HG02840 (cell line): ENCODE results near the gene SLC8A2.
"Not testable (repeated sequence)": the region's sequence is repeated elsewhere in the genome, so short reads cannot be mapped to it uniquely, and the experiment has no call there.

ENCODE experiments used
- ATAC-seq: cut with Tn5 transposase; IDR thresholded peaks from one replicate; pipeline ENCODE4 v1.9.1; 2021; ENCODE audit warnings: mild to moderate bottlenecking, moderate library complexity, moderate number of reproducible peaks; ENCODE audit not compliant: unreplicated experiment, low FRiP score

The SLC8A2 gene

GRCh38 chr19:47489072-47489914, 17.6 kb upstream of the SLC8A2 start:
- ATAC-seq = no peak

DNA sequence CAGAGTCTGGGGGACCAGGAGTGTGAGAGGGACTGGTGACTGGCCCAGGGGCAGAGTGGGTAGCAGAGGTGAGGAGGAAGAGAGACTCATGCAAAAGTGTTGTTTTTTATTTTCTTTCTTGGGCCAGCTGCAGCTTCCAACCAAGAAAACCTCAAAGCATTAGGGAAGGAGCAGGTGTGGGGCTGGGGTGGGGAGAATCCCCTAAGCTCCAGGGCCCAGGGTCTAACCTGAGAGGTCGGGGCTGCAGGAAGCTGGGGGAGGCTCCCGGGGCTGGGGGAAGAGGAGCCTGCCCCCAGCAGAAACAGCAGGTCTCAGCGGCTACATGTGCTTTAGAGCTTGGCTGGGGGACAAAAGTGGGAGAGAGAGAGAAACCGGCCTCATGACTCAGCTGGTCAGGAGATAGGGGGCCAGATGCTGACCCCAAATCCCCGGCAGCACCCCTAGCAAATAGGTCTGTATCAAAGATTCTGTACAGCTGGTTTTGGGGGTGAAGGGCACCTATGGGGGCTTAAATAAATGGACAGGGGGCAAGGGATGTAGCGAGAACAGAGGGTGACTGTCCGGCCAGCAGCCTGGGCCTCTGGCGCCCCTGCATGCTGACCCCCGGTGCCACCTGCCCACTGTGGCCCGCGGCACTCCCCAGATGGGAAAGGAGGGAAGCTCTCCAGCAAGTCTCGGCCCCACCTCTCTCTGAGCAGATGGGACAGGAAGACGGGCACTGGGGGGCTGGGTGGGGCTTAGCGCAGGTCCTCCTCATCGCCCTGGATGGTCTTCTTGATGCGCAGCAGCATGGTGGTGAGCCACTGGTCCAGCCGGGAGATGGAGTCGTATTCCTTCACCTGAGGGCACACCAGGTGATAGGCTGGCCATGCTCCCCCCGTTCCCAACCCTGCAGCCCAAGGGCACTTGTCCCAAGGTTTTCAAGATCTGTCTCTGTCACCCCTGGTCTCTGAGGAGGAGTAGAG, 16.1 kb upstream of the SLC8A2 start:
- no peak for ATAC-seq

DNA sequence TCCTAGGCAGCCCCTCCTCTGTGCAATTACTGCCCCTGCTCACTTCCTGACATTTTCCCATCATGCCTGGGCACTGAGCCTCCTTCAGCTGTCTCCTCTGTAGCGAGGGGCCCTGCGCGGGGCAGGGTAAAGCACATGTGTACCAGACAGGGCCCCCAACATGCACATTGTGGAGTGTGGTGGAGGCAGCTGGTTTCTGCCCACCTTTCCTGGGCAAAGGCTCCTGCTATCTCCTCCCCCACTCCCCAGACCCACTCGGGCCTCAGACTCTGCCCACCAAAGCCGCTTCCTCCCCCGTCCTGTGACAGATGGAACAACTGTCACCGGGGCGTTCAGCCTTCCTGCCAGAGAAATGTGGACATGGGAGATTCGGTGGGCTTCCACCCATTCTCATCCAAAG, 15.2 kb upstream of the SLC8A2 start:
- ATAC-seq = no peak

DNA sequence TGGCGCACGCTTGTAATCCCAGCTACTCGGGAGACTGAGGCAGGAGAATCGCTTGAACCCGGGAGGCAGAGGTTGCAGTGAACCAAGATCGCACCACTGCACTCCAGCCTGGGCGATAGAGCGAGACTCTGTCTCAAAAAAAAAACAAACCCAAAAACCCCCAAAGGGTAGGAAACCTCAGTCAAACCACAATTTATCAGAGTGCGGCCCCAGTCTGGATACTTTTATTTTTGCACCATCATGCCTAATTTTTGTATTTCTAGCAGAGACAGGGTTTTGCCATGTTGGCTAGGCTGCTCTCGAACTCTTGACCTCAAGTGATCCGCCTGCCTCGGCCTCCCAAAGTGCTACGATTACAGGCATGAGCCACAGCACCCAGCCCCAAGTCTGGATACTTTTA, 14.5 kb upstream of the SLC8A2 start:
- ATAC-seq = not testable (repeated sequence)

DNA sequence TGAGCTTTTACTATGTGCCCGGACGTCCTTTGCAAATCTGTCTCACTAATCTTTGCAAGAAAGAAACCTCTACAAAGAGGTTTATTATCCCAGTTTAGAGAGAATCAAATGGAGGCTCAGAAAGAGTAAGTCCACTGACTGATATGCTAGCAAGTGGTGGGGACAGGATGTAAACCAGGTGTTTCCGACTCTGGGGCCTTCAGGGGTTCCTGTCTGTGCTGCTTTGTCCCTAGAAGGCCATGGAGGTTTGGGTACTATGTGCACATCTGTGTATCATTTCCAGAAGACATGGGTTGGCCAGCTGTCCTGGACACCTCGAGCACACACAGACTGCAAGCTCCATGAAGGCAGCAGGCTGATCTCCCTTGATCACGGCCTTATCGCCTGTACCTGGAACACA, 13.5 kb upstream of the SLC8A2 start:
- no peak for ATAC-seq

GRCh38 chr19:47483800-47484690, 12.4 kb upstream of the SLC8A2 start, which contains the start of gene KPTN:
Gene KPTN, minus strand, starts transcription at chr19:47484219. Its CDS starts 59 bp downstream, at chr19:47484160.
- peak; percentile 67 for ATAC-seq

GRCh38 chr19:47483200-47483599, 11.5 kb upstream of the SLC8A2 start:
- ATAC-seq = no peak

DNA sequence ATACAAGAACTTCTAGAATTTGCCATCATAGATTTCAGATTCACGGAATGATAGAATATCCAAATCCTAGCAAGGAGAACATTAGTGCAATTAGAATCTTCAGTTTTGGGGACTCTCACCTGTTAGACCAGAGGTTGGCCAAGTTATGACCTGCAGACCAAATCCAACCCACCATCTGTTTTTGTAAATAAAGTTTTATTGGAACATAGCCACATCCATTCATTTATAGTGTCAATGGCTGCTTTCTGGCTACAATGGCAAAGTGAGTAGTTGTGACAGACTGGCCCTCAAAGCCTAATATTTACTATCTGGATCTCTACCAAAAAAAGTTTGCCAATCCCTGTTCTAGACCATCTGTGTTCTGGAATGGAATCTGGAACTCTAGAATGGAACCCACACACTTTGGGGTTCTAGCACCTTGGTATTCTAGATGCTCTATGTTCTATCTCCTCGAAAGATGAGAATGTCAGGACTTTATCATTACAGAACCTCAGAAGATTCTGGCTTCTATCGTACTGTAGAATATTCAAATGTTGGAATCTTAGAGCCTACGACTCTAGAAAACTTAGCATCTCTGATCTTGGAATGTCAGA, 9.9 kb upstream of the SLC8A2 start:
- no peak for ATAC-seq

GRCh38 chr19:47480658-47481057, 9.0 kb upstream of the SLC8A2 start:
- no peak for ATAC-seq

GRCh38 chr19:47479701-47480503, 8.2 kb upstream of the SLC8A2 start:
- ATAC-seq = no peak

DNA sequence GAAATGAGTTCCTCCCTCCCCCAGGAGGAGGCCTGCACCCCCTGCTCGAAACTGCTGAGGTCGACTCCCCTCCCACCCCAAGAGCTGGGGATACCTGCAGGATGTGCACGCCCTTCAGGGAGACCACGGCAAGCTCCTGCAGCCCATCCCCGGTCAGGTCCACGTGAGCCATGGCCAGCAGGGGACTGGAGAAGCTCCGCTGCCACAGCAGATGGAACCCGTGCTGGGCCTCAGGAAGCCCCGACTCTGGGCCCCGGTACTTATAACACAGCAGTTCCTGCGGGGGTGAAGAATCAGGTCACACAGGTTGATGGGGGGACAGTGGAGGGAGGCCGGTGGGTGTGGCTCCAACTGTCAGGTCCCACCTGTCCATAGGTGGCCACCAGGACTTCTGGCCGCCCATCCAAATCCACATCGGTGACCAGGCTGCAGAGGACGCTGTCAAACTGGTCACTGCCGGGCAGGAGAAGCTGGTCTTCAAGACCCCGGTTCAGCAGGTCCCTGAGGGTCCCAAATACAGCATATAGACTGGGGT, 4.8 kb upstream of the SLC8A2 start:
- no peak for ATAC-seq

GRCh38 chr19:47475465-47475864, 3.8 kb upstream of the SLC8A2 start:
- ATAC-seq = no peak

DNA sequence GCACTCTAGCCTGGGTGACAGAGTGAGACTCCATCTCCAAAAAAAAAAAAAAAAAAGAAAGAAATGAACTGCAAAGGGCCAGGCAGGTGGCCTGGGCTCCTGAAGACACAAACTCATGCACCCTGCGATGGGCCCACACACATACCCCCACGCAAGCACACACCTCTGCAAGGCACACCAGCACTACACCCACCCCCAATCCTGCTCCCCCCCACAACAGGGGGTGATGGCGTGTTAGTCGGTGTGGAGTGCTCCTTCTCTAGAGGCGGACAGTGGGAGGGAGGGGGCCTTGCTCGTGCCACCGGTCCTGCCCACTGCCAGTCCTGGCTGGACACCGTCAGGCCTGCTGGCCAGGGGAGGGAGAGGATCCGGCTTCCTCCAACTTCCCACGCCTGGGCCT, 1.6 kb upstream of the SLC8A2 start:
- no peak for ATAC-seq

GRCh38 chr19:47471381-47471732, 336 bp downstream of the SLC8A2 start:
- no peak for ATAC-seq

- ATAC-seq = no peak
Observed at GRCh38 chr19:47470447-47471195, 1.1 kb downstream of the SLC8A2 start.

DNA sequence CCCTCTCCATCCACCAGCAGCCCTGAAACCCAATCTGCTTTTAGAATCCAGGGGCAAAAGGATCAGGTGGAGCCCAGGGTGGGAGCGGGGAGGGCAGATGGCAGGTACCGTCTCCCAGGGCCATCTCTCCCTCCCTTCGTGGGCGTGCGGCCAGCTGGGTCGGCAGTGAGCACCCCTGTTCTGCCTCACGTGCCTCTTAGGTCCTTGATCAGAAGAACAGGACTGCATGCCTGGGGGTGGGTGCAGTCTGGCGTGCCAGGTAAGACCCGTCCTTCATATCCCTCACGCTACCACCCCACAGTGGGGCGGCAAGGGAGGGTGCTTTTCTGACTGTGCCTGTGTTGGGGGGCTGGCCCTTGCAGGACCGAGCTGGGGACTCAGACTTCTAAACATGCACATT, 2.0 kb downstream of the SLC8A2 start:
- no peak for ATAC-seq

GRCh38 chr19:47469363-47469700, 2.4 kb downstream of the SLC8A2 start:
- no peak for ATAC-seq

GRCh38 chr19:47467914-47468313, 3.8 kb downstream of the SLC8A2 start:
- no peak for ATAC-seq
